ENCODE results near the gene TNFSF10.

Gene TNFSF10

GRCh38 chr3:172475703-172476102, 47.5 kb downstream of the TNFSF10 start:
- H3K4me3 ChIP-seq (replicated peaks; ENCODE audit: low read depth, low read length): no peak overlapping the region
- TF ChIP-seq CTCF (IDR thresholded peaks at IDR 0.05; ENCODE audit: low read length, missing control alignments): no peak
- no peak for DNase-seq (ENCODE audit: low read depth)

DNA sequence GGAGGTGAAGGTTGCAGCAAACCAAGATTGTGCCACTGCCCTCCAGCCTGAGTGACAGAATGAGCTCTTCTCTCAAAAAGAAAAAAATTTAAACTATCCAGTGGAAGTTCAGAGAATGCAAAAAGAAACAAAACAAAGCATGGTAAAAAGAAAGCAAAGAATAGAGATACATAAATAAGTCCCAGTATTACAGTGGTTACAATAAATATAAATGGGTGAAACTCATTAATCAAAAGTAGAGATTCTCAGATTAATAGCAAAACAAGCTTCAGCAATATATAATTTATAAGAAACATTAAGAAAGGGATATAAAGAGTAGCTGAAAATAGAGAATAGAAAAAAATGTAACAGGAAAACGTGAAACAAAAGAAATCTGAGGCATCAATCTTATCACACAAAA, 51.3 kb downstream of the TNFSF10 start:
- H3K4me3 ChIP-seq (replicated peaks; ENCODE audit: low read depth, low read length): no peak overlapping the region
- DNase-seq (ENCODE audit: low read depth): no peak
- TF ChIP-seq CTCF (IDR thresholded peaks at IDR 0.05; ENCODE audit: low read length, missing control alignments): no peak

DNA sequence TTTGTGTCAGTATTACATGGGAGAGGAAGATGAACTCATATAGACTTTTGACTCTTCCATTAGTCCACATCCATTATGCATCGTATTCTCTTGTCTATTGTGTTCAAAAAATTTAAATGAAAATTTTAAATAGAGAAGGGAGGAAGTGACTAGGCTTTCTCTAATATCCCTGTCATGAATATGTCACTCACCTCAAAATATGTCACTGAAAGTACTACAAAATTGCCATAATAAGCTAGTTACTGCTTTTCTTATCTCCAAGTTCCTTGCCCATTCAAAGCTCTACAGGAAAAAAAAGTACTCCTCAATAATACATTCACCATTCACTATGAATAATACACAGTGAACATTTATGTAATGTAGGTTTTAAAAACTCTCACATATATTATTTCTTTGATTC, 52.6 kb downstream of the TNFSF10 start:
- DNase-seq (ENCODE audit: low read depth): no peak
- no peak for TF ChIP-seq CTCF (IDR thresholded peaks at IDR 0.05; ENCODE audit: low read length, missing control alignments)

GRCh38 chr3:172467170-172467824, 55.9 kb downstream of the TNFSF10 start:
- no peak overlapping the region for H3K4me3 ChIP-seq (replicated peaks; ENCODE audit: low read depth, low read length)
- no peak for TF ChIP-seq CTCF (IDR thresholded peaks at IDR 0.05; ENCODE audit: low read length, missing control alignments)
- DNase-seq (ENCODE audit: low read depth): peak; percentile 69

More for the DNA sequence above, 52.6 kb downstream of the TNFSF10 start:
- no peak overlapping the region for H3K4me3 ChIP-seq (replicated peaks; ENCODE audit: low read depth, low read length)

GRCh38 chr3:172466553-172467130, 56.6 kb downstream of the TNFSF10 start:
- H3K4me3 ChIP-seq (replicated peaks; ENCODE audit: low read depth, low read length): no peak overlapping the region
- TF ChIP-seq CTCF (IDR thresholded peaks at IDR 0.05; ENCODE audit: low read length, missing control alignments): no peak
- peak; percentile 30 for DNase-seq (ENCODE audit: low read depth)

- H3K4me3 ChIP-seq (replicated peaks; ENCODE audit: low read depth, low read length): no peak overlapping the region
- no peak for TF ChIP-seq CTCF (IDR thresholded peaks at IDR 0.05; ENCODE audit: low read length, missing control alignments)
- DNase-seq (ENCODE audit: low read depth): no peak
Observed at GRCh38 chr3:172465281-172465680, 57.9 kb downstream of the TNFSF10 start.

DNA sequence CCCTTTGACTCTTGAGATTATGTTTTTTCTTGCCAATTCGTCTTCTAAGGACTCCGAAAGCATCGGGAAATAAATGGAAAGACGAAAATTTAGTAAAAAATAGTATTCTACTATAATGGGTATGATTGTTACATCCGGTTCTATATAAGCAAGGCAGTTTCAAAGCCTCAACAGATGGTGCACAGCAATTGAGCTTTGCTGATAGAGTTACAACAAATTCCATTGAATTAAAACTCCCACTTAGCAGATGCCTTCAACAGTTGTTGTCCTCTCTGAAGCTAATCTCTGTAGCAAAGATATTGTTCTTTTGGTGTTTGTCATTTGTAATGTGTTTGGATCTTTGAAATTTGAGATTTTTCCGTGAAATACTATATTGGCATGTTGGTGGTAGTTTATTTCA, 58.9 kb downstream of the TNFSF10 start:
- H3K4me3 ChIP-seq (replicated peaks; ENCODE audit: low read depth, low read length): no peak overlapping the region
- no peak for TF ChIP-seq CTCF (IDR thresholded peaks at IDR 0.05; ENCODE audit: low read length, missing control alignments)
- DNase-seq (ENCODE audit: low read depth): no peak
